HG03432 (cell line): ENCODE measurements around the gene RHOB.

ENCODE experiments used
- ATAC-seq: cut with Tn5 transposase; IDR thresholded peaks from one replicate; pipeline ENCODE4 v1.9.1; 2021; ENCODE audit warnings: mild to moderate bottlenecking, moderate library complexity; ENCODE audit not compliant: unreplicated experiment

RHOB gene

DNA sequence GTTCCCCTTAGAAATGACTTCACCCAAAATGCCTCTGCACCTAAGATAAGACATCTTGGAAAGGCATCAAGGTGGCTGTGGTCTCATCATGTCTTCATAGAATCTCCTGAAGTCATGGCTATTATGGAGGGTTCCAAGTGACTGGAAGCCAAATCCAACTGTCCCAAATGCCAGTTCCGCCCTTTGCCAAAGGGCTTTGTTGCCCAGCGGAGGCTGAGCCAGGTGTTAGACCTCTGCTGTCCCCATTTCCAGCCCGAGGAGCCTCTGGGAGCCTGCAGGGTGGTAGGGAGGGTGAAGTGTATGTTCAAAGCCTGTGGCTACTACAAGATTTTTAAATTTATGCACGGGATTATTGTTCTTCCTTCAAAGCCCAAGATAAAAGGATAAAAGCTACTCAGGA, 25.7 kb downstream of the RHOB start:
- ATAC-seq = no peak

- no peak for ATAC-seq
Measured at GRCh38 chr2:20473128-20473527, 26.3 kb downstream of the RHOB start.

- no peak for ATAC-seq
Measured at GRCh38 chr2:20474757-20475566, 28.1 kb downstream of the RHOB start.

GRCh38 chr2:20475567-20475952, 28.7 kb downstream of the RHOB start:
- ATAC-seq = no peak

DNA sequence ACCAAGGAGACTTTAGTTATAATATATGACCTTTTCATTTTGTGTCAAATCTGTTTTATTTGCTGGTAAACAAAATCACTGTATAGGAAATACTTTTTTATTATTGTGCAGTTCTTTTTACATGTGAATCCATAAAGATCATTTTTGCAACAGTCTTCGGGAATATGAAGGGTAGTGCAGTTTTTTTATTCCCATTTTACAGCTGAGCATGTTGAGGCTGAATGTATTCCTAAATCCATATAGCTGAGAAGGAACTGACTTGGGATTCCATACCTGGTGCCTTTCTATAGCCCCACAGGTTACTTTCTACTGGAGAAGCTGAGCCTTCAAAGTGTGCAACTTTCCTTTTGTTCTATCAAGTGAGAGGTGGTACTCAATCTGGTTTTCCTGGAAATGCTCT, 29.6 kb downstream of the RHOB start:
- ATAC-seq = no peak

GRCh38 chr2:20476950-20477349, 30.1 kb downstream of the RHOB start:
- ATAC-seq = no peak

DNA sequence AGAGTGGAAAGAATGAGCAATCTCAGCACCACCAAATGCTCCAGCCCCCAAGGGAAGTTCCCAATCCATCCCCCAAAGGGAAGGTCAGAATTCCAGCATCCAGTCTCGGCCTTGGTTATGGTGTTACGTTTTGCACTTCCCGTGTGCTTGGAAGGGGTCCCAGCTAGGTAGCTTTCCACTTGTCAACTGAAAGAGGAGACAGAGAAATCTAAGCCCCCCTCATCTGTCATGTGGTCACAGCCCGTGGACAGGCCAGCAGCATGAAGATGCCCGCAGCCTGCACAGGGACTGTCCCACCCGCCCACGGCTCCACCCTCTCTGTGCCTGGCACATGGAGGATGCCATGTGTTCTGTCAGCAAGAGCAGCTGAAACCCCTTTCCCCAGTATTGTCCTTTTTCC, 32.1 kb downstream of the RHOB start:
- no peak for ATAC-seq

GRCh38 chr2:20479835-20480234, 33.0 kb downstream of the RHOB start:
- ATAC-seq = no peak

DNA sequence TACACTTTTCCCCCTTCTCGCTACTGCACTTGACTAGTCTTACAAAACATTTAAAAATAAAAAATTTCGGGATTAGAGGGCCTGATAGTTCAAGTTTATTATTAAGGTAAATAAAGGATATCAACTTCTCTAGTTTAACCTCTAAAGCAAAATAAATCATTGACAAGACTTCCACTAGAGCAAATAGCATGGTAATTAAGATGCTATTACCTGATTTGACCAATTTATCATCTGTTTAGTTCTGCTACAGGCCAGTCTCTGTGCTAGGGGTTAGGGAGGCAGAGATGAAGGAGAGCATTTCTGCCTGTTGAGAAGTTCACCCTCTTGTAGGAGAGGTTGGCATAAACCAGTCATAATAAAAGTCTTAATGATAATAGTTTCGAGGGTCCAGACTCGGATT, 34.0 kb downstream of the RHOB start:
- no peak for ATAC-seq

- ATAC-seq = no peak
Measured at GRCh38 chr2:20481798-20482405, 35.0 kb downstream of the RHOB start.

DNA sequence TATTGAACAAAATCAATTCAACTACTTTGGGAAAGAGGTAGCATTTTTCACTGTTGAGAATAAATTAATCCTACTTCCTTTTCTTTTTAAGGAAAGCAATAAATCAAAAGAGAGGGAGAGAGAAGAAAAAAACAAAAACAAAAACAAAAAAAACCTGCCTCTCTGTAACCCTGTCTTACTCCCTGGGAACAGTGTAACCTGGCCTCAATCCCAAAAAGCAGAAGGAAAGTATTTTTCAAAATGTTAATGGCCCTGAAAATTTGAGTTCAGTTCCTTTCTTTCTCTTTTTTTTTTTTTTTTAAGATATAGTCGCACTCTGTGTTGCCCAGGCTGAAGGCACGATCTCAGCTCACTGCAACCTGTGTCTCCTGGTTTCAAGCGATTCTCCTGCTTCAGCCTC, 35.9 kb downstream of the RHOB start:
- ATAC-seq = no peak

- ATAC-seq = no peak
Measured at GRCh38 chr2:20483194-20483895, 36.5 kb downstream of the RHOB start.

GRCh38 chr2:20484034-20484617, 37.3 kb downstream of the RHOB start:
- no peak for ATAC-seq

GRCh38 chr2:20484810-20485611, 38.1 kb downstream of the RHOB start:
- ATAC-seq = no peak

GRCh38 chr2:20485612-20486388, 38.9 kb downstream of the RHOB start:
- ATAC-seq = no peak

DNA sequence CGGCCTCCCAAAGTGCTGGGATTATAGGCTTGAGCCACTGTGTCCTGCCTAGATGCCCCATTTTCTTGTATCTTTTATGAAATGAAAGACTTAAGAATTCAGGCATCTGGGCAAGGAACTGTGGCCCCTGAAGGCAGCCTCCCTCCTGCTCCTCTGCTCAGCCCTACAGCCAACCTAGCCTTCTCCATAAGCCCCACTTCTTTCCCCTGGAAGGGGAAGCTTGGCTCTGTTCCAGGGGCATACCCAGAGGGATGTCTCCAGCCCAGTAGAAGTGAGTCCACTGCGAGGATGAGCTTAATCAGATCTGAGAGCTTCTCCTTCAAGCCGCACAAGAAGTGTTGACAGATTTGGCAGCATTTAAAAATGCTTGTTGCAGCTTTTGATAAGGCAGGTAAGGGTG, 39.7 kb downstream of the RHOB start:
- no peak for ATAC-seq

DNA sequence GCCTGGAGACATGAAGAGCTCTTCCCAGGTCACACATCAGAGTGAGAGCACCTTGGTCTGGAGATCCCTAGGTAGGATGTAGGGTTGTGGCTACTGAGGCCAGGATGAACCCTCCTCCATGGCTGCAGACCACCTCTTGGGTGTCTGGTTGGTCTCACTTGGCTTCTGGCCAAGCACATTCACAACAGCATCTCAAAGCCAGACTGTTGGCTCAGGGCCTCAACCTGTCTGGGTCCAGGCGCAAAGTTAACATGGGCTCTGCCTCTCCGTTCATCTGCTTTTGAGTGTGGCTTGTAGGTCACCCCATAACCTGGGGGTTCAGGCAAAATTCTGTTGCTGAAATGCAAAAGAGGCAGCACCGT, 40.1 kb downstream of the RHOB start:
- ATAC-seq = no peak

- no peak for ATAC-seq
Measured at GRCh38 chr2:20487392-20488174, 40.7 kb downstream of the RHOB start.

DNA sequence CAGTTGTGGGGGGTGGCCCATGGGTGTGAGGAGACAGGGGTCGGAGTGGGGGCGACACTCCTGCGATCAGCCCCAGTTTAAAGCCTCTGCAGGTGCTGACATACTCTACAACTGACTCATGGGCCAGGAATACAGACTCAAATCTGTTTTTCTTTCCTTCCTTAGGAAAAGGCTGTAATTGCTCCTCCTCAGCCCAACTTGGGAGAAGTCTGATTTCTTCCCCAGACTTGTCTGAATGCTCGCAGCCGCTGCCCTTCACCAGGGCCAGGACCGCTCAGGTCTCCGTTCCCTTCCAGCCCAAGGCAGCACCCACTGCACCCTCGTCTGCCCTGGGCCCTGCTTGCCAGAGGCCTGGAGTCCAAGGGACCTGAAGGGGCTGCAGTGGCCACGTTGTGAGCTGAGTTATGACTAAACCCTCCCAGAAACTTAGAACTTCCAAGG, 41.3 kb downstream of the RHOB start:
- ATAC-seq = no peak
